Cardiac muscle cell (in vitro differentiated cells and primary cell): ENCODE measurements around the gene NDST1. TPM values are rescaled to one million over a fixed set of nuclear protein-coding genes. Genes with fewer than 3 reads are reported as not detected.

Source experiments
- DNase-seq, 2 donors: peaks; one replicate each; pipeline versions ENCODE4 v3.0.0 to v3.0.0-alpha.2; 2010 to 2017; ENCODE audit warnings: low read depth in 1 of 2, low spot score in 1 of 2
- H3K27ac ChIP-seq: fragments of 200-600 bp; sonication (generic); 2 replicates; pipeline ENCODE4 v1.5.1; 2016
- H3K27me3 ChIP-seq: fragments of 200-600 bp; sonication (generic); 2 replicates; pipeline ENCODE4 v1.6.0; 2016; ENCODE audit warnings: control low read depth
- H3K36me3 ChIP-seq: fragments of 200-600 bp; sonication (generic); 2 replicates; pipeline ENCODE4 v1.5.1; 2016; ENCODE audit warnings: control low read depth
- H3K4me1 ChIP-seq: fragments of 200-600 bp; sonication (generic); 2 replicates; pipeline ENCODE4 v1.8.1; 2017; ENCODE audit warnings: low read depth, mild to moderate bottlenecking, mixed run types
- H3K4me3 ChIP-seq: fragments of 200-600 bp; sonication (generic); 2 replicates; pipeline ENCODE4 v1.5.1; 2016; ENCODE audit warnings: mild to moderate bottlenecking
- H3K9me3 ChIP-seq: fragments of 200-600 bp; sonication (generic); 2 replicates; pipeline ENCODE4 v1.5.1; 2017; ENCODE audit warnings: low read depth, mild to moderate bottlenecking, control low read depth
- polyA plus RNA-seq: library from polyadenylated mRNA; unstranded; fragments of >200 nt; fragmentation: Nextera tagmentation; extraction: Ambion mirVana; gene quantifications from 2 replicates; pipeline ENCODE4 v1.2.1, GENCODE V29; 2016
- total RNA-seq: library from RNA; depleted of rRNA; stranded (reverse); fragments of >200 nt; gene quantifications from 2 replicates; pipeline ENCODE4 v1.2.3, GENCODE V29; 2016
- TF ChIP-seq, protein P1 (sequence below): IDR thresholded peaks from 2 replicates; pipeline ENCODE4 v1.5.1; 2012; ENCODE audit warnings: low read depth, mild to moderate bottlenecking, low read length

Gene NDST1
- total and polyA plus RNA-seq, 2 experiments from 2014 or later: 26.6 to 97.6 TPM

DNA sequence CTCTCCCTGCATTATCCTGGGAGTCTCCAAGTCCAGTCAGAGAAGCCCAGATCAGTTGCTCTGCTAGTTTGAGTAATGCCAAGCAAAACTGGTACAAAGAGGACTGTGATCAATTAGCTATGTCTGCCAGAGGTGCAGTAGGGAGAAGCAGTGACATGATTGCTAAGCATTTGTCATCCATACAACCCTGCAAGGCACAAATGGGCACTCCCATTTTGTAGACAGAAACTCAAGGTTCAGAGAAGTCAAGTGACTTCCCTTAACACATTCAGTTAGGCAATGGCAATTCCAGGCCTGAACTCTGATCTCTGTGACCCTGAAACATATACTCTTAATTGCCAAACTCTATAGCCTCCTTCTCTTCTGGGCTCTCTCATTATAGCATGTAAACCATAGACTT, 34.0 kb downstream of the NDST1 start:
- Histone ChIP-seq H3K27ac (no peak overlapping the region), H3K4me1 (no peaks in the 10 kb centered on the region), H3K9me3 (no peaks in the 10 kb centered on the region), H3K36me3 (peaks cover 57% of the 10 kb centered on the region), H3K27me3 (no peaks in the 10 kb centered on the region), H3K4me3 (no peak overlapping the region)
- TF ChIP-seq, protein P1, sequence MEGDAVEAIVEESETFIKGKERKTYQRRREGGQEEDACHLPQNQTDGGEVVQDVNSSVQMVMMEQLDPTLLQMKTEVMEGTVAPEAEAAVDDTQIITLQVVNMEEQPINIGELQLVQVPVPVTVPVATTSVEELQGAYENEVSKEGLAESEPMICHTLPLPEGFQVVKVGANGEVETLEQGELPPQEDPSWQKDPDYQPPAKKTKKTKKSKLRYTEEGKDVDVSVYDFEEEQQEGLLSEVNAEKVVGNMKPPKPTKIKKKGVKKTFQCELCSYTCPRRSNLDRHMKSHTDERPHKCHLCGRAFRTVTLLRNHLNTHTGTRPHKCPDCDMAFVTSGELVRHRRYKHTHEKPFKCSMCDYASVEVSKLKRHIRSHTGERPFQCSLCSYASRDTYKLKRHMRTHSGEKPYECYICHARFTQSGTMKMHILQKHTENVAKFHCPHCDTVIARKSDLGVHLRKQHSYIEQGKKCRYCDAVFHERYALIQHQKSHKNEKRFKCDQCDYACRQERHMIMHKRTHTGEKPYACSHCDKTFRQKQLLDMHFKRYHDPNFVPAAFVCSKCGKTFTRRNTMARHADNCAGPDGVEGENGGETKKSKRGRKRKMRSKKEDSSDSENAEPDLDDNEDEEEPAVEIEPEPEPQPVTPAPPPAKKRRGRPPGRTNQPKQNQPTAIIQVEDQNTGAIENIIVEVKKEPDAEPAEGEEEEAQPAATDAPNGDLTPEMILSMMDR: no peak
- DNase-seq: no peak

DNA sequence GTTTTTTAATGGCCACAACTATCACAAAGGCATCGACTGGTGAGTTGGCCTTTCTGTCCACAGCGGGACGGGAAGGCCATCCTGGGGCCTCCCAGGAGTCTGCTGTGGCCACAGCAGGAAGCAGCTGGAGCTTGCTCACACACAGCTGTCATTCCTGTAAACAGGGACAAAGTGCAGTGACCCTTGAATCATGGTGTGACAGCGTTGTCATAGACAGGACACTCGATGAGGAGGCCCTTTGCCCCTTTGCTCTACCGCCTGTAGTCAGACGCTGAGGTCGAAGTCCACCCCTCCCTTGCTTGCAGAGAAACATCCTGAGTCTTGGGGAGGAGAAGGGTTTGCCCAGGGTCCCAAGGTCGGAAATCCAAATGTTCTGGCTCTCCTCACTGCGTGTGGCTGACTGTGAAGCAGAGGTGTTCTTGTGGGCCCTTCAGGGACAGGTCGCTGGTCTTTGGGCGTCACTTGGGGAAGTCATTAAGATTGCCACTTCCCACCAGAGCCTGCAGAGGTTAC, 35.1 kb downstream of the NDST1 start:
- H3K4me1 ChIP-seq: no peaks in the 10 kb centered on the region
- peaks cover 56% of the 10 kb centered on the region for H3K36me3 ChIP-seq
- H3K4me3 ChIP-seq: no peak overlapping the region
- DNase-seq: no peak
- no peaks in the 10 kb centered on the region for H3K27me3 ChIP-seq
- TF ChIP-seq, protein P1: no peak
- no peaks in the 10 kb centered on the region for H3K9me3 ChIP-seq
- peak overlapping the region; percentile 72 for H3K27ac ChIP-seq

DNA sequence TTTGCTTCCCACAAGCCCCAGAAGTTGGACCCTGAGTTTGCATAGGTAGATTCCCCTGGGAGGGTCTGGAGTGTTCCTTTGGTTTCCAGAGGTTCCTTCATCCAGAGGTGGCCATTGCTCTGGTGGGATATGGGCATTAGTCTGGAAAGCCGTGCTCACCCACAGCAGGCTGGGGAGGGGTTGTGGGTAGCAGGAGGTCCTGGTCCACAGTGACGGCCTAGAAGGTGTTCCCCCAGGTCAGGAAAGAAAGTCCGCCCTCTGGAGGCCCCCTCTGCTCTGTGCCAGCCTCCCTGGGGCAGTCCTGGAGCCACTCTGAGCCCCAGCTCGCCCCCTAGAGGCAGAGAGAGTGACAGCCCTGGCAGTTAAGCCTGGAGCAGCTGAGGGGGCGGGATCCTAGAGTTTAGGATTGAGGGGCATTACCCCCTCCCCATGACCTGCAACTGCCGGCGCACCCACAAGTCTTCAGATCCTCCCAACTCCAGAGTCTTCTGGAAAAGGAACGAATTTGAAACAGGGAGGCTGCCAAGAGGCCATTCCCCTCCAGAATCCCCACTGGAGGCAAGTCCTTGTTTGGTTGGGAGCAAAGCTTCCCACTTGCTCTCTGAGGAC, 36.8 kb downstream of the NDST1 start:
- Histone ChIP-seq H3K4me3 (no peak overlapping the region), H3K4me1 (no peaks in the 10 kb centered on the region), H3K27ac (no peak overlapping the region), H3K36me3 (peaks cover 47% of the 10 kb centered on the region), H3K9me3 (no peaks in the 10 kb centered on the region), H3K27me3 (no peaks in the 10 kb centered on the region)
- DNase-seq: peak; percentile 69 to 88
- TF ChIP-seq, protein P1: peak; percentile 94

DNA sequence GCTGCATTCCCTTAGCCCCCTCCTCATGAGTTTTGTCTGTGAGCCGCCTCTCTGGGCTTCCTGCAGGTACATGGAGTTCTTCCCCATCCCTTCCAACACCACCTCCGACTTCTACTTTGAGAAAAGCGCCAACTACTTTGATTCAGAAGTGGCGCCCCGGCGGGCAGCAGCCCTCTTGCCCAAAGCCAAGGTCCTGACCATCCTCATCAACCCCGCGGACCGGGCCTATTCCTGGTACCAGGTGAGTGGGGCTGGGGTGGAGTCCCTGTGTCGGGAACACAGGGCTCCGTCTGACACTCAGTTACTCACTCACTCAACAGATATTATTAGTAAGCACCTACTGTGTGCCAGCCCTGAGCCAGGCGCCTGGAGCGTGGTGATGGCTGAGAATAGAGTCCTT, 37.3 kb downstream of the NDST1 start:
- TF ChIP-seq, protein P1: no peak
- no peak overlapping the region for H3K4me3 ChIP-seq
- no peaks in the 10 kb centered on the region for H3K9me3 ChIP-seq
- H3K36me3 ChIP-seq: peaks cover 47% of the 10 kb centered on the region
- no peaks in the 10 kb centered on the region for H3K4me1 ChIP-seq
- no peak overlapping the region for H3K27ac ChIP-seq
- no peaks in the 10 kb centered on the region for H3K27me3 ChIP-seq
- no peak for DNase-seq

DNA sequence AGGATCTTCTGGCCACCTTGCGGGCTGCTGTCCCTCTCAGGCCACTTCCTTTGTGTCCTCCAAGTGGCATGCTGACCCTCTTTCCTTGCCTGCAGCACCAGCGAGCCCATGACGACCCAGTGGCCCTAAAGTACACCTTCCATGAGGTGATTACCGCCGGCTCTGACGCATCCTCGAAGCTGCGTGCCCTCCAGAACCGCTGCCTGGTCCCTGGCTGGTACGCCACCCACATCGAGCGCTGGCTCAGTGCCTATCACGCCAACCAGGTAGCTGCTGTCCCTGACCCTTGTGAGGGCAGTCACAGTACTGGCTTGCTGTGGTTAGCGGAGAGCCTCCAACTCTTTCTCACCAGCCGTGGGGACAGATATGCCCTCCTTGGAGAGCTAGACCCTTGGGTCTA, 40.2 kb downstream of the NDST1 start:
- no peaks in the 10 kb centered on the region for H3K9me3 ChIP-seq
- TF ChIP-seq, protein P1: no peak
- H3K27me3 ChIP-seq: no peaks in the 10 kb centered on the region
- no peak overlapping the region for H3K27ac ChIP-seq
- peaks cover 45% of the 10 kb centered on the region for H3K36me3 ChIP-seq
- no peak overlapping the region for H3K4me3 ChIP-seq
- no peak for DNase-seq
- no peaks in the 10 kb centered on the region for H3K4me1 ChIP-seq
